ENCODE measurements around the gene WWOX.
A peak's percentile ranks its signal among the peaks of the same experiment; 100 is the strongest.

The WWOX gene

DNA sequence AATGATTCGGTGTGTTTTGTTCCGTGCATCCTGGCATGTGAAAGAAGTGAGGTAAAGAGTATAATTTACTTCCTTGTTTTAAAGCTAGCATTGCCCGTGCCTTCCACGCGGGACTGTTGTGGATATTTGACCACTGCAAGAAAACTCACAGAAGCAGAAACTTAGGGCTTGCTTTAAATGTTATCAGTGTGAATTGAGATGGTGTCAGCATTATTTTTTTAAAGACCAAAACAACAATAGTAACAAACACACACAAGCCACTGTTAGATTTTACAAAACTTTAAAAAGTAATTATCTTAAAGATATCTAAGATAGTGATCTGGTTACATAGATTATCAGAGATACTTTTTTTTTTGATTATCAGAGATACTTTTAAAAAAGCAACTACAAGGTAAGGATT, 47.4 kb downstream of the WWOX start:
- no peak for DNase-seq (ENCODE audit: low spot score)

DNA sequence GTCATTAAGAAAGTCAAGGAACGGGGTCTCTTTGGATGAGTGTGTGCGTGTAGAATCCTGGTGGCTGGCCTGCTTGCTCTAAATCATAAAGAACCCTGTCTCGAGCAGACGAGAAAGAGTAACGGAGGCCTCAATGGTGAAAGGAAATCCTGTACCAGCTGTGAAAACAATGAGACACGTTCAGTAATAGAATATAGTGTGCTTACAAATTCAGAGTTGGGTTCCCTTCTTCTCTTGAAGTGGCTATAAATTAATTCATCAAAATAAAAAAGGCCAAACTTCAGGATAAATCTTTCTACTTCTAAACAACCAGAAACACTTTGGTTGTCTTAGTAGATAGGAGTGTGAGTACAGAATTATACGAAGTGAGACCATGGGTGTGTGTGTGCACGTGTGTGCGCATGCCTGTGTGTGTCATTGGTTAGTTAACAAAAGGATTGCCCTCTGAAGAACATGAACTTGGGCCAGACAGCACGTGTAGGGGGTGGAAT, 48.5 kb downstream of the WWOX start:
- no peak for DNase-seq (ENCODE audit: low spot score)

DNA sequence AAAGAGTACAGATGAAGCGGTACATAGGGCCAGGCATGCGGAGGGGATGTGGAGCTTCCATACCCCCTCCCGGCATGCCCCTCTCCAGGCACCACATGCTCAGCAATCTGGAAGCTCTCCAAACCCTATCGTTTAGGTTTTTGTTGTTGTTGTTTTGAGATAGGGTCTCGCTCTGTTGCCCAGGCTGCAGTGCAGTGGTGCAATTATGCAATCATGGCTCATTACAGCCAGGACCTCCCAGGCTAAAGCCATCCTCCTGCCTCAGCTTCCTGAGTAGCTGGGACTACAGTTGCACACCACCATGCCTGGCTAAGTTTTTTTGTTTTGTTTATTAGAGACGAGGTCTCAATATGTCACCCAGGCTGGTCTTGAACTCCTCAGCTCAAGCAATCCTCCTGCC, 50.8 kb downstream of the WWOX start:
- no peak for DNase-seq (ENCODE audit: low spot score)

DNA sequence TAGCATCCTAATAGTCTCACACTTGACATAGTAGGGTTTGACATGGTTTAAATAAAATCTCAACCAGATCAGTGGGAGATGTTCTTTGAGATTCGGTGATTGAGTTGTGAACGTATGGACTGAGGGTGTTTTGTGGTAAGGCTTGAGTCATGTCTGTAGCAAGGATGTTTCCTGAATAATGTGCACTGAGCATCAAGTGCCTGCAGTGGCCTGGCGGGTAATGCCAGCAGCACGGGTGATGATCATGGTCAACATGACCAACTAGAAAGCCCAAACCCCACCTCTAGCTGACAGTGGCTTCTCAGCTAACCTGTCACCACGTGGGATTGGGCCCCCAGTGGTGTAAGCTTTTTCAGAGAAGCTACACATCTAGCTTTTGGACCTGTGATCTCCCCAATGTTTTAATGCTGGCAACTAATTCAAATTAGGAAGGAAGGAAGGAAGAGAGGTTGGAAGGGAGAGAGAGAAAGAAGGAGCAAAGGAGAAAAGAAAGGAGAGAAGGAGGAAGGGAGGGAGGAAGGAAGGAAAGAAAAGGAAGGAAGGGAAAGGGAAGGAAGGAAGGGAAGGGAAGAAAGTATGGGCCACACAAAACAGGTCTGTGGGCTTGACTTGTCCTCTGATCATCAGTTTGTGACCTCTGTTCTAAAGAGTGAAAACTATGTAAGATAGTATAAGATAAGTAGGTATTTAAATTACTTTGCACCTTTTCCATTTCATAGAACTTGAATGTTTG, 55.4 kb downstream of the WWOX start:
- no peak for DNase-seq (ENCODE audit: low spot score)

DNA sequence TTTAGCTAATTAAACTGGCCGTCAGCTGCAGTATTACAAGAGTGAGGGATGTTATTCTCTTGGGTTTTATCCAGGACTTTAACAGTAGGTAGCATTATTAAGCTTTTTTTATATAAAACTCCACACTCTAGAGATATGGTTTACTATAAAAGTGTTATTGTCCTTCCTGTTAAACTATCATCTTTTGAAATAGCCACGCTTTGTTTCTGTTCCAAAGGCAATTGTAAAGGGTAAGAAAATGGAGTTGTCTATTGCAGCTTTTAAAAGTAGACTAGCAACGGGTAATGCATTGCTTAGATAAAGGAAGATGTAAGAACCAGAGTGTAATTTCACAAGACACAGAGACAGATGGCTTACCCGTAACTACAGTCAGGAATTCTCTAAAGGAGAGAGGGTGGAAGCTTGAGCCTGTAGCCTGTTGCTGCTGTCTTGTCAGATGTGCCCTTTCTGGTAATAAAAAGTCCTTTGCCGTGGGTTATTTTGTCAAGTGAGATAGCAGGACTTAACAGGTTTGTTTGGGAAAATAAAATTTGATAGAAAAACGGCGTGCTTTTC, 56.4 kb downstream of the WWOX start:
- DNase-seq (ENCODE audit: low spot score) = peak; percentile 37

DNA sequence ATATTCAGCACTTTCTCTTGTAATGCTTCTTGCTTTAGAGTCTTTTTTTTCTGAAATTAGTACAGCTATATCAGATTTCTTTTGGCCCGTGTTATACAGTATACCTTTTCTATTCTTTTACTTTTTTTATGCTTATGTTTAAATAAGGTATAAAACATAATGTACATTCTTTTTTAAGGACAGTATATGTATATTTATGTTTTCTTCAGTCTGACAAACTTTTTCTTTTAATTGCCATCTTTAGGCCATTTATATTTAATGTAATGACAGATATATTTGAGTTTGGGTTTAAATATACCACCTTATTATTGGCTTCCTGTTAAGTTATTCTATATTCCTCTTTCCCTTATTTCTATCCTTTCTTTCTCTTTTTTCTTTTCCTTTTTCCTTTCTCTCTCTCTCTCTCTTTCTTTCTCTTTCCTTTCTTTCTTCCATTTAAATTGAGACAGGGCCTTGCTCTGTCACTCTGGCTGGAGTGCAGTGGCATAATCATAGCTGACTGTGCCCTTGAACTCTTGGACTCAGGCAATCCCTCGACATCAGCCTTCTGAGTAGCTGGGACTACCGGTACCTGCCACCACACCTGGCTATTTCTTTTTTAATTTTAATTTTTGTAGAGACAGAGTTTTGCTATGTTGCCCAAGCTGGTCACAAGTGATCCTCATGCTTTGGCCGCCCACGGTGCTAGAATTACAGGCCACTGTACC, 61.7 kb downstream of the WWOX start:
- DNase-seq (ENCODE audit: low spot score) = no peak

DNA sequence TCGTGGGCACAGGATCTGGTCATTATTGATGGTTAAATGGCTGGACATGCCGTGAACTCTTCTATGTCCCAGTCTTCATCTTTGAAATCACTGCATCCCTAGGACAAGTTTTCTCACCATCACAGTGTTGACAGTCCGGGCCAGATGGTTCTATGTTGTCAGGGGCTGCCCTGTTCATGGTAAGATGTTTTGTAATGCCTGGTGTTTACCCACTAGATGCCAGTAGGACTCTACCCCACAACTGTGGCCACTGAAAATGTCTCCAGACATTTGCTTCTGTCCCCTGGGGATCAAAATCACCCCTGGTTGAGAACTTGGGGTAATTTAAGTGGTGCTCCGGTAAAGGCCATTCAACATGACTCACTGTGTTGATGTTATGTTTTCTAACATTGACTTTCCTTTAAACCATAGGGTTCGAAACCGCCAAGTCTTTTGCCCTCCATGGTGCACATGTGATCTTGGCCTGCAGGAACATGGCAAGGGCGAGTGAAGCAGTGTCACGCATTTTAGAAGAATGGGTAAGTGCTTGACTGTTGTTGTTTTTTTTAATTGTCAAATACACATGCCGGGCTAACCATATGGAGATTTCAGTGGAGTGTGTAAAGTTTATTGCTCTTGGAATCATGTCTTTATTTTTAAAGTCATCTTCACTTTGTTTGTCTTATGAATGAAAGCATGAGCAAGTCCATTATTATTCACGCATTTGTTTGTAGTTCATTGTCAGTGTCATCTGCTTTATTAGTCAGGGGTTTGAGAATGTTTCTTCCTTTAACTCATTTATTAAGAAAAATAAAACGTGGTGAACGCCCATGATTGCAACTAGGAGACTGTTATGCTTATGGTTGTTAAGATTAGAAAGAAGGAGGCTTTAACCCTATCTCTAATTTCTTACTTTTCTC, 64.6 kb downstream of the WWOX start:
- DNase-seq (ENCODE audit: low spot score) = no peak

DNA sequence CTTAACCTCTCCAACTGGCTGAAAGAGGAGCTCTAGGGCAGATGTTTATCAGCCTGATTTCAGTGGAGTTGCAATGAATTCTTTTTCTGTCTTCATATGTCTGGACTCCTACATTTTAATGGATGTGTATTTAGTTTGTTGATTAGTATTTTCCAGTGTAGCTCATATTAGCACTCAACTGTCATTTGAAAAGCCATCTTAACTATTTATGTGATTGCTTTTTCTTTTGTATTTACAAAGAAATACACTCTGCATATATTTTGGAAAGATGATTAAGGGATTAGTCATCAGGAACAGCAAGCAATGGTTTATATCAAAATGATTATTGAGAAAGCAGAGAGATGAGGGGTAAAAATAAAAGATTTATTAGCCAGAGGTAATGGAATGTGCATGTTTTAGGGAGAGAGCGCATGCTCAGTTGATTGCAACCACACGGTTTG, 71.1 kb downstream of the WWOX start:
- no peak for DNase-seq (ENCODE audit: low spot score)

DNA sequence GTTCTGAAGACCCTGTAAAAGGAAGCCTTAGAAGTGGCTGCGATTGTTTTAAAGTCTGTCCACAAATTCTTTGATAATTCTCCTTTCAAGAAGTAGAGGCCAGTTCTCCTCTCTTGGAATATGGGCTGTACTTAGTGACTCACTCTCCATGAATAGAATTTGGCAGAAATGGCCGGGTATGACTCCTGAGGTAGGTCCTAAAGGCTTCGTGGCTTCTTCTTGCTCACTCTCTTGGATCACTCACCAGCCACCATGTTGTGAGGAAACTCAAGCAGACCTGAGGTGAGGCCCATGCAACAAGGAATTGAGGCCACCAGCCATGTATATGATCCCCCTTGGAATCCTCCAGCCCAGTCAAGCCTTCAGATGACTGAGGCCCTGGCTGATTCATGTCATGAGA, 75.8 kb downstream of the WWOX start:
- no peak for DNase-seq (ENCODE audit: low spot score)

DNA sequence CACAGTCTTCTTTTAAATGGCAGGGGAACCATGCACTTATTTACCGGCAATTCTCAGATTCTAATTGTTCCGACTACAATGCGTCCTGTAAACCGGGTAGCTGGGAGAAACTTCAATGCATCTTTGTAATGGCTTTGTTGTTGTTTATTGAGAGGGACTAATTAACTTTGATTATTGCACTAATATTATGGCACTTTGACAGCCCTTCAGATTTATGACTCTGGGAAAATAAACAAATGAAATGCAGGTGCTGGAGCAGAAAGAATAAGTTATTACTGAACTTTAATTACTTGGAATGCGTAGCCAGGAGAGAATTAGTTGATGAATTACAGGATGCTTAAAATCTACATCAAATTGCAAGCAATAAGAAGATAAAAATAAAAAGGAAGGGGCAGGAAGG, 77.0 kb downstream of the WWOX start:
- no peak for DNase-seq (ENCODE audit: low spot score)

DNA sequence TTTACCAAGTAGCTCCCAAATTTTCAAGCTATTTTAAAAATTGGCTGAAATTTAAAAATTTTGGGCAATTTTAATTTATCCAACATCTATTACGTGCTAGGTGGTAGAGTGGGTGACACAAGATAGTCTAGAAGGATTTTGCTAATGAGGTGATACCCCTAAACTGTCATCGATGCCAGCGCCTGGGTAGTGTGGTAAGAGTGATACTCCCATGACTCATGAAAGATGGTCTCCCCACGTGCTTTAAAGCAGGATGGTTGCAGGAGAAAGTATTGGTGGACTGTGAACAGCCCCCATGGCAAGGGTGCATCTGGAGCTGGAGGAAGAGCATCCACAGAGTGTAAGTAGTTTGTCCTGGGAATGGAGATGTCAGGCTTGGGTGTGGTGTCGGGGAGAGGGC, 77.8 kb downstream of the WWOX start:
- DNase-seq (ENCODE audit: low spot score) = no peak

DNA sequence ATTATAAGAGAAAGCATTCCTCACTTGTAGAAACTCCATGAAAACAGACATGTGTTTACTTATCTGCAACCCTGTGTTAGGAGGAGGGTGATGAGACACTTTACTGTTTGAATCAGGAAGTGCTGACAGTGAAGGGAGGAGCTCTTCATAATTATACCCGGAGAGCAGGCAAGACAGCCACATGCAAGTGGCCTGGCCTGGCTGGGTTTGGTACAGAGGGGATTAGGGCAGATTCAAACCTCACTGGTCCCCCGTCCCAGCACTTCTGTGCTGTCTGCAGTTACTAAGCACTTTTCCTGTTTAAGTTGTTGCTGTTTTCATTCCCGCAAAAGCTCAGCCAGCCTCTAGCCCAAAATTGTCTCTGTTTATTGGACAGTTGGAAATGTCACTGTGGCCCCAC, 78.5 kb downstream of the WWOX start:
- DNase-seq (ENCODE audit: low spot score) = peak; percentile 42

DNA sequence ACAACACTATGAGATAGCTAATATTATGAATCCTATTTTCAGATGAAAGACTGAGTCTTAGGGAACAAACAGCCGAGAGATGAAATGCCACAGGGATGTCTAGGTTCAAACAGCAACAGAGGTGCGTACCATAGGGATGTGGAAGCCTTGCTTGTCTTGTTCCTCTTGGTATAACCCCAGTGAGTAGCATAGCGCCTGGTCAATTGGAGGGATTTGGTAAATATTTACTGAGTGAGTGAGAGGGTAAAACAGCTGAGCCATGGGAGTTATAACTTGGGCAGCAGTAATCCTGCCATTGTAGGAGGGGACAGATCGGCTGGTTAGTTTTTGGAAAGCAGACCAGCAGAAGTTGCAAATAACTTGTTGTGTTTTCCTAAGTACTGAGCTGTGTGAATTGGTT, 80.2 kb downstream of the WWOX start:
- no peak for DNase-seq (ENCODE audit: low spot score)

DNA sequence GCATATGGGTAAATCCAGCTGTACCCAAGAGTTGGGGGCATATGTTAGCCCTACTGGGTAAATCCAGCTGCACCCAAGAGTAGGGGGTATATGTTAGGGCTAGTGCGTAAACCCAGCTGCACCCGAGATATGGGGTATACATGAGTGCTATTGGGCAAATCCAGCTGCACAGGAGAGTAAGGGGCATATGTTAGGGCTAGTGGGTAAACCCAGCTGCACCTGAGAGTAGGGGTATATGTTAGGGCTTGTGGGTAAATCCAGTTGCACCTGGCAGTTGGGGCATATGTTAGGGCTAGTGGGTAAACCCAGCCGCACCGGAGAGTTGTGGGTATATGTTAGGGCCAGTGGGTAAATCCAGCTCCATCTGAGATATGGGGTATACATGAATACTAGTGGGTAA, 80.9 kb downstream of the WWOX start:
- no peak for DNase-seq (ENCODE audit: low spot score)

DNA sequence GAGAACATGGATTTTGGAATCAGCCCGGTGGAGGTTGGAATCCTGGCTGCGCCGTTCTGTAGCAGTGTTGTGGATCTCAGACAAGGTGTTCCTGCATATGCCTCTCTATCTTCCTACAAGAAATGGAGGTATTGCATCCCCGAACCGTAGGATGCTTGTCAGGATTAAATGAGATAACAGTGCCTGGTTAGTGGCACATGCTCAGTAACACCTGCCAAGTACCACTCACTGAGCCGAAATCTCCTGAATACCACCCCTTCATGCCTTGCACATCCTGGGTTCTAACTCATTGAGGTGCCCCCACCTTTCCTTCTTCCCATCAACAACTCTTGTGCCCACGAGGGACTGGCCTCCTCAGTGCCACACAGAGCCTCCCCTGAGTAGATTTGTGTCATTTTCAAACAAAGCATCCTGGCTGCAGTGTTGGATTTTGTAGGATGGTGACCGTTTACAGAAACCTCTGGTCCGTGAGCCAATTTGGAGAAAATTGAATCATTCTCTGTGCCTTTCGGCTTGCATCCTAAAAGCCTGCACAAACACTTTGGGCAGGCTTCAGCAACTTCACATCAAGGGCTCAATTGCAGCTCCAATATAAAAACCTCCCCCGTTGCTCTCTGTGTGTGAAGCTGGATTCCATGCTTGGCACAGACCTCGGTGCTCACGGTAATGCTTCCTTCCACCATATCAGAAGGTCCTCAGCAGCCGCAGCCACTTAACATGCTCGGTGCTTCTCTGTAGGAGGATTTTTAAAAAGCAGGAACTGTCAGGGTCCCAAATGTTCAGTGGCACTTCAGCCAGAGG, 84.2 kb downstream of the WWOX start:
- peak; percentile 28 for DNase-seq (ENCODE audit: low spot score)

DNA sequence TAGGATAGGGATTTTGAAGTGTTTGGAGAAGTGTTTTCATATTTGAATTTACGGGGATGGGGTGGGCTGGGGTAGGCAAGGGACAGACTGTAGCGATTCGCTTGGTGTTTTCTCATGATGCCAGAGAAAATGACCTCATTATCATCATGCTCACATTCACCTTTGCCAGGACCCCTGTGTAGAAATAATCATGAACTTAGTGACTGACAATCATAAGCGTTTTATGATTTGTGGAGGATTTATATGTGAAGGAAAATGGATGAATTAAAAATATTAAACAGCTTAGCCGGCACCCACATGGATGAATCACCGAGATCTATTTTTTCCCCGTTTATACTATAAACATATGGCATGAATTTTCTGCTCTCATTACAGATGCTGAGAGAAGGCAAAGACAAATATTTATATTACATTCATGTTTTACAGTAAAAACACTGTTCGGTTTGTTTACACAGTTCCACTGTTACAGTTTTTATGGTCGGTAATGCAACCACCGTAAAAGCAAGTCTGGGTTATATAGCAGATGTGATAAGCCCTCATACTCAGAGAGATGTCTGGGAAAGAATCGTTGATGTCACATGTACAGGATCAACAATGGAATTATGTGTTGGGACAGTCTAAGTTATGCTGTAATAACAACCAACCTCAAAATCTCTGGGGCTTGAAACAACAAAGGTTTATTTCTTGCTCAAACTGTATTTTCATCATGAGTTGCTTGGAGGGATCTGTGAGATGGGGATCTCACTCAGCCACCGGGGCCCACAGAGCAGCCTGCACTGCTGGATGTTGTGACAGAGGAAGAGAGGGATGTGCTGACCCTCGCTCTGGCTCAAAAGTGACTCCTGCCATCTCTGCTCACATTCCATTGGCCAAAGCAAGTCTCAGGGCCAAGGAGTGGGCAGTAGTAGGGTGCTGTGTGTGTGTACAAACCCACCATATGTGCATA, 85.1 kb downstream of the WWOX start:
- DNase-seq (ENCODE audit: low spot score) = peak; percentile 44

DNA sequence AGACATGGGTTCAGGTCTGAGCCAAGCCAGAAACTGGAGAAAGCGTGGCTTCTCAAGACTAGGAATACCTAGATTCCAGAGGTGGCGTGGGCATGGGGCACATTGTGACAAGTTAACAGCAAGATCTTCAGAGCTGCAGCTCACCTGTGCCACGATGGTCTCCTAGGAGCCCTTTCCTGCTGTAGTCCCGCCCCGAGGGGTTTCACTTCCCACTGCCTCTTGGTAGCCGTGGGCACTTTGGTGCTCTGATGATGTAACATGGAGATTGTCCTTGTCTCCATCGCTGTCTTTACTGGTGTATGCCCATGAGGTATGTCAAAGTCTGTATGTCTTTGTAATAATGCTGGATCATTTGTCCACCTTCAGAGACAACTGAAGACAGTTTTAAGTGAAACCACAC, 89.7 kb downstream of the WWOX start:
- DNase-seq (ENCODE audit: low spot score) = no peak

DNA sequence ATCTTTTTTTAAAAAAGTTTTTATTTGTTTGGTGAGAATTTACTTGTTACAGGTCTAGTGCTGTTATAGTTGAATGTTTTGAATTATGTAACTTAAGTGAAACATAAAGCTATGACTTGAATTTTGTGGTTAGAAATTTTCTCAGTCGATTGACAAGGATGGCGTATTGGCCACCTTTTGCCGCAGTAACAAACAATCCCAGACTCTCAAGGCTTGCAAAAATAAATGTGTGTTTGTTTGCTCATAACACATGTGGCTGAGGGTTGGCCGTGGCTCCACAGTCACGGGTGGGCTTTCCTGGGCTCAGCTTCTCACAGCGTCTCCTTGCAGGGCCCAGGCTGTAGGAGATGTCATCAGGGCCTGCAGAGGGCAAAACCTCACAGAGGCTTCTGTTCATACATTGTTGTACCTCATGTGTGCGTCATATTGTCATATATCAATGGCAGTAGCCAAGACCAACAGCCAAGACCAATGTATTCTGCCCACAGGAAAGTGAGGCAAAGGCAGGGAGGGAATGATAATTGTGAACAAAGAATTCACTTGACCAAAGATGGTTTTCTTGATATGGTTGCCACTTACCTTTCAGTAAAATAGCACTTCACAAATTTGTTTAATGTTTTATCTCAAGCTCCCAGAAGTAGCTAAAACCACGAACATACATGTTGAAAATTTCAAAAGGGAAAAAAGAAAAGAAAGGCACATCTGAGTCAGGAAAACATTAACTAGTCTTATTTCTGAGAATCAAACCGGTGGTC, 93.5 kb downstream of the WWOX start:
- no peak for DNase-seq (ENCODE audit: low spot score)

DNA sequence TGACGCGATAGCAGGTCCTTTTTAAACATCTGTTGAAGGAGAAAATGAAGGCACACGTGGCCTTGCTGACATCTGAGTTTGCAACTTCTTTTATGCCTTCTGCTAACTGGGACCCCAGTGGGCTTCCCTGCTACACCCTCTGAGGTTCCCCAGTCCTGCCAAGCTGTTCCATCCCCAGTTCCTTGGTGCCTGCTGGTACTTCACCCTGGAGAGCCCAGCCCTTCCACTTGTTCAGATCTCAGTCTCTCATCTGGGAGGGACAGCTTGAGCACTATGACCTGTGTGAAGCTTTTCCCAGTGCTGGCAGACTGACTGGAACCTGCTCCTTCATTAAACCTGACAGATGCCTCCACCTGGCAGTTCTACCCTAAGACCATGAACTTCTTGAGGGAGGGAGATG, 95.5 kb downstream of the WWOX start:
- no peak for DNase-seq (ENCODE audit: low spot score)

DNA sequence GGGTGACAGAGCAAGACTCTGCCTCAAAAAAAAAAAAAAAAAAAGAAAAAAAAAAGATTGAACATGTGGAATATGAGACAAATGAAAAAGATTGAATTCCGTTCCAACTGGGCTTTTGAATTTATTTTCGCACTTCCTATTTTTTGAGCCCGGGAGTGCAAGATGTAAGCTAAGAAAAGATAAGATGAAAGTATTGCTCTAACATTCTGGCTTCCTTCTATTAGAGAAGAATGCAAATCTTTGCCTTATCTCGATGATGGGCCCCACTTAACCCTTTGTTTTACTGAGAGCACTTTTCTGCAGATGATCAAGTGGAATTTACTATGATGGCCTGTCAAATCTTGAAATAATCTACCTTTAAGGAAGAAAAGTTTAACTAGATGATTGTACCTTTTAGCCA, 96.3 kb downstream of the WWOX start:
- DNase-seq (ENCODE audit: low spot score) = no peak
